GM21723 (cell line): ENCODE data around the gene CAMKK2.
"Not testable (repeated sequence)": the region's sequence is repeated elsewhere in the genome, so short reads cannot be mapped to it uniquely, and the experiment has no call there.

ENCODE experiments used
- ATAC-seq: cut with Tn5 transposase; IDR thresholded peaks from one replicate; pipeline ENCODE4 v1.9.1; 2021; ENCODE audit warnings: mild to moderate bottlenecking, moderate library complexity; ENCODE audit not compliant: unreplicated experiment

Gene CAMKK2

GRCh38 chr12:121202407-121203355 is 93.8 kb downstream of the CAMKK2 start:
- no peak for ATAC-seq

- ATAC-seq: not testable (repeated sequence)
These were observed 95.4 kb downstream of the CAMKK2 start for GRCh38 chr12:121201140-121201539.

GRCh38 chr12:121198949-121199348 is 97.6 kb downstream of the CAMKK2 start:
- ATAC-seq: no peak

- no peak for ATAC-seq
These were observed 99.6 kb downstream of the CAMKK2 start for GRCh38 chr12:121196902-121197301.

GRCh38 chr12:121191151-121191550 is 105.4 kb downstream of the CAMKK2 start:
- ATAC-seq: no peak

GRCh38 chr12:121190523-121191031 is 105.9 kb downstream of the CAMKK2 start:
- no peak for ATAC-seq

GRCh38 chr12:121189619-121190155 is 106.8 kb downstream of the CAMKK2 start:
- no peak for ATAC-seq

GRCh38 chr12:121189131-121189530 is 107.4 kb downstream of the CAMKK2 start:
- ATAC-seq: no peak

- ATAC-seq: no peak
These were observed 108.3 kb downstream of the CAMKK2 start for GRCh38 chr12:121188227-121188626.
